Superior temporal gyrus (tissue), 1 donor: ENCODE results near the gene GRPEL2.

Source experiments
- DNase-seq: peaks from one replicate; pipeline ENCODE4 v3.0.0-alpha.2; 2016; ENCODE audit errors: extremely low spot score

GRPEL2 gene

DNA sequence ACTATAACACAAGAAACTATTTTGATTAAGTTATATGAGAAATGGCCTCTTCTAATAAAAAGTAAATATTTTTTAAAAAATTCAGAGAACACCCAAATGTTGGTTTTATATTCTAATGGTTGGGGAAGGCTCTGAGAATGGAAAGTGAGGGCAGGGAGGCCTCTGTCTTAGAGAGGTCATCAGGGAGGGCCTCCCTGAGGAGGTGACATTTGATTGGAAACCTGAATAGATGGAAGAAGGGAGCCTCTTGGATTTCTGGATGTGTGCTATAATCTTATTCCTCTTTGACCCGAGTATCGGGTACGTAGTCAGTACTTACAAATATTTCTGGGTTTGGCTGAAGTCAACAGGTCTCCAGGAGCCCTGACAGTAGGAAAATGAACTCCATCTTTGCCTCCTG is 26.1 kb upstream of the GRPEL2 start:
- no peak for DNase-seq

GRCh38 chr5:149320791-149321330 is 24.4 kb upstream of the GRPEL2 start:
- peak; percentile 33 for DNase-seq

GRCh38 chr5:149322518-149322917 is 22.8 kb upstream of the GRPEL2 start:
- DNase-seq: no peak

- no peak for DNase-seq
Measured at GRCh38 chr5:149323210-149323609, 22.1 kb upstream of the GRPEL2 start.

- DNase-seq: no peak
Measured at GRCh38 chr5:149323621-149324205, 21.6 kb upstream of the GRPEL2 start.

DNA sequence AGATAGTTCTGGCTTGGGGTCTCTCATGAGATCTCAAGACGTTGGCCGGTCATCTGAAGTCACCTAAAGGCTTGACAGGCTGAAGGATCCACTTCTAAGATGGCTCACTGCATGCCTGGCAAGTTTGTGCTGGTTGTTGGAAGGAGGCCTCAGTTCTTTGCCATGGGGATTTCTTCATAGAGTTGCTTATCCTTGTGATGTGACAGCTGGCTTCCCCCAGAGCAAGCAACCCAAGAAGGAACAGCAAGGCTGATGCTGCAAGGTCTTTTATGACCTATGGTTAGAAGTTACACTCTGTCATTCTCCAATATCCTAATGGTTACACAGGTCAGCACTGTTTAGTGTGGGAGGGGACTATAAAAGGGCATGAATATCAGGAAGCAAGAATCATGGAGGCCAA is 20.7 kb upstream of the GRPEL2 start:
- DNase-seq: no peak

- no peak for DNase-seq
Measured at GRCh38 chr5:149325166-149325735, 20.0 kb upstream of the GRPEL2 start.

DNA sequence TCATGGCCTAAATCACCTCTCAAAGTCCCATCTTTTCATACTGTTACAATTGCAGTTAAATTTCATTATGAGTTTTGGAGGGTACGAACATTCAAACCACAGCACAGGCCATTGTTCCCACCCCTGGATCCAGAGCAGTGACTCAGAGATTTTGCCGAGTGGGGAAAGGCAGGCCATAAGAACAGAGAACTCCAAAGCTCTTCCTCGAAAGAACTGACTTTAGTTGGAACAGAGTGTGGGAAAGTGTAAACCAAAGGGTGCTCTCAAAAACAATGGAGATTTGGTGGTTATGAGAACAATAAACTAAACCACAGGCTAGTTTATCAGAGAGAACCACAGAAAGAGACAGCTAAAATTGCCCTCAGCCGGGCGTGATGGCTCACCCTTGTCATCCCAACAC is 19.4 kb upstream of the GRPEL2 start:
- DNase-seq: no peak

DNA sequence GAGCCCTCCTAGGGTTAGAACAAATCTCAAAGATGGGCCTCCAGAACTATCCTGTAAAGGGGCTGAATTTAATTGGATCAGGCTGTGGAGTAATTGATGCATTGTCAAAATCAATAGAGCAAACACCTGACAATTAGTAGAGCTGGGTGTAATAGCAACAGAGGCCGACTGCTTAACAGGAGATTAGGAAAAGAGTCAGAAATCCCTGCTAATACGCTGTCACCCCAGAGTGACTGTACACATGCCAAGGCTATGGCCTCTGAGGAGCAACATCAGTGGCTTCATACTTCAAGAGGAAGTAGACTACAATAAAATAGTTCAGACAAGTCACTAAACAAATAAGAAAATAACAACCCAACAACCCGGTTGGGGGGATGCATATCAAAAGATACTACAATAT is 18.7 kb upstream of the GRPEL2 start:
- DNase-seq: no peak

GRCh38 chr5:149328177-149328576 is 17.1 kb upstream of the GRPEL2 start:
- DNase-seq: no peak

GRCh38 chr5:149333711-149334443 is 11.4 kb upstream of the GRPEL2 start:
- no peak for DNase-seq

DNA sequence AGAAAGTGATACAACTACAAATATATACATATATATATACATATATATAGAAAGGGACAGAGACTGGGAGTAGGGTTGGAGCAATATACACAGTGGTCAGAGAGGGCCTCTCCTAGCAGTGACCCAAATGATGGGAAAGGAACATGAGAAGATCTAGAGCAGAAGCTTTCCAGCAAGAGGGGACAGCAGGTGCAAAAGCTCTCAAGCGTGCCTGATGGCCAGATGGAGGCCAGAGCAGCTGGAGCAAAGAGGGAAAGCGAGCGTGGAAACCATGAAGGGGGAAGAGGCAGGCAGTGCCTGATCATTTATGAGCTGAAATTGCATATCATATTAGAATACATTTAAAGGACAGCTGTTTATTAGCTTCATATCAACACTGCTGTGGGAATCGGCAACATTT is 7.6 kb upstream of the GRPEL2 start:
- DNase-seq: no peak

DNA sequence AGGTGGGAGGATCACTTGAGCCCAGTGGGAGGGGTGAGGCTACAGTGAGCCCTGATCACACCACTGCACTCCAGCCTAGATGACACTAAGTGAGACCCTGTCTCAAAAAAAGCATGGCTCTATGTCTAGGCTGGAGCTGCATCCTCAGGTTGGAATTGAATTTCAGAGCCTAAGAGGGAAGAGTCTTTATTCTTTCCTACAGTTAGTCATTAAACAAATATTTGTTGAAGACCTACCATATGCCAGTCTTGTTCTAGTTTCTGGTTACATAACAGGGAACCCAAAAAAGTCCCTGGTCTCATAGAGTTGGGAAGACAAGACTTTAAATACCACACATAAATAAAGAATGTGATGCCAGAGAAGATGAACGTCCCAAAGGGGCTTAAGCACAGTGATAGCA is 6.9 kb upstream of the GRPEL2 start:
- DNase-seq: no peak

DNA sequence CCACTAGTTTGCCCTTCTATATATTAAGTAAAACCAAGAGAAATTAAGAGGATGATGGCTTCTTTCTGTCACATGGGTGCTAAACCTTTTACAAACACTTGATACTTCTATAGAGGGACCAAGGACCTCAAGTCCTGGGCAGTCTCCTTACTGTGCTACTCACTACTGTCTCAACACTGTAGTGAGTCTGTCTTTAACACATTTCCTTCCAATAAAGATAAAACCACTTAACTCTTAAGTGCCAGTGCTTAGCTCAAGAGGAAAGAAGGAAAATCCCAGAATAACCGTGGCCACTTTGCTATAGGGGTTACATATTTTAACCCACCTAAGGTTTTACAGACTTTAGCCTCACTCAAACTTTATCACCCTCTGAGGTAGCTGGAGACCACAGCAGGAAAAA is 4.4 kb upstream of the GRPEL2 start:
- DNase-seq: no peak

DNA sequence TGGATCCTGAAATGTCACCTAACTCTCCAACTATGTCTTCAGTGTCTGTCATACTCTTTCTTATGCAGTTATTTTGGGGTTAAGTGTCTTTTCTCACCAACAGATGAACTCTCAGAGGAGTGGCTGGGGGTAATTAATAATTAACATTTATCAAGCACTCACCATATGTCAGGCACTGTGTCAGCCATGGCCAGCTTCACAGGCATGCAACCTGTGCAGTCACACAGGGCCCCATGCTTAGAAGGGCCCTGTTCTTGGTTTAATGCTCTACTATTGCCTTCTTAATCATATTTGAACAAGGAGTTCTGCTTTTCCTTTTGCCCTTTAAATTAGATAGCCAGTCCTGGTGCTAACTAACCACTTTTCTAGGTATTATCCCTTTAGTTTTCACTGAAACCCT is 3.4 kb upstream of the GRPEL2 start:
- DNase-seq: no peak

DNA sequence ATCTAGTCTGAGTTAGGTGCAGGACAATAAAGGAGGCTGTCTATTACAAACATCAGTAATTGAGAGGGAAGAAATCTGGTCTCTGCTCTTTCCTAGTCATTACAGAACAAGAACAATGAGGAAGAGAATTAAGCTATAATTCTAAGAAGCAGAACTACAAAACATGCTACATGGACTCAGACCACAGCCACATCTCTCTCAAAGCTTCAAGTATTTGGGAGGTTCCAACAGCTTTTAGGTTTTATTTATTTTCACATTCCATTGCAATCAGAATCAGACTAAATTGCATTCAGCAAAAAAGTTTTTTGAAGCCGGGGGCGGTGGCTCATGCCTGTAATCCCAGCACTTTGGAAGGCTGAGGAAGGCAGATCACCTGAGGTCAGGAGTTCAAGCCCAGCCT is 1.1 kb upstream of the GRPEL2 start:
- DNase-seq: no peak

DNA sequence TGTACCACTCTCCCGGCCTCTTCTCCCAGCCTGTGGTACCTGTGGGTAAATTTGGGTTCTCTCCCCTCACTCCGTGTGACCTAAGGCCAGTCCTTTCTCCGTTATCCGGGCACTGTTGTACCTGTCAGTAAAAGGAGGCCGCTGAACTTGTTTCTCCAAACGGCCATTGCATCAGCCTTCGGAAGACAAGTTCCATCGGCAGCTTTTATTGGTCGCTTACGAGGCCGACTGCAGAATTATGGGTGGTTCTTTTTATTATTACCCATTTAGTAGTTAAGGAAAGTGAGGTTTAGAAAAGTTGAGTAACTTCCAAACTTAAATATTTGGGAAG is 558 bp downstream of the GRPEL2 start:
- no peak for DNase-seq

GRCh38 chr5:149348518-149348917 is 3.2 kb downstream of the GRPEL2 start:
- no peak for DNase-seq

GRCh38 chr5:149349382-149349781 is 4.1 kb downstream of the GRPEL2 start:
- no peak for DNase-seq

DNA sequence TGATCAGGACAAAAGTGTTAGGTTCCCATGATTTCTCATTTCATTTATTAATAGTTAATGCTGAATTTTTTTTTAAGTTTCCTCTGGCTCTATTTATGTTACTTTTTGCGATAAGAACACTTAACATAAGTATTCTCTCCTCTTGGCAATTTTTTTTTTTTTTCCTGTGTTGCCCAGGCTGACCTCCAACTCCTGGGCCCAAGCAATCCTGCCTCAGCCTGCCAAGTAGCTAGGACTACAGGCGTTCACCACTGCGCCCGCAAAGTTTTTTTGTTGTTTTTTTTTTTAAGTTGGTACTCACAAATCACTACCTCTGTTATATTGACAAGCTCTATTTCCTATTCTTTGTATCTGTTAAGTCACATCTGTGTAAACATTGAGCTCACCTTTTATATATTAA is 6.9 kb downstream of the GRPEL2 start:
- no peak for DNase-seq

- no peak for DNase-seq
Measured at GRCh38 chr5:149353911-149354310, 8.6 kb downstream of the GRPEL2 start.

DNA sequence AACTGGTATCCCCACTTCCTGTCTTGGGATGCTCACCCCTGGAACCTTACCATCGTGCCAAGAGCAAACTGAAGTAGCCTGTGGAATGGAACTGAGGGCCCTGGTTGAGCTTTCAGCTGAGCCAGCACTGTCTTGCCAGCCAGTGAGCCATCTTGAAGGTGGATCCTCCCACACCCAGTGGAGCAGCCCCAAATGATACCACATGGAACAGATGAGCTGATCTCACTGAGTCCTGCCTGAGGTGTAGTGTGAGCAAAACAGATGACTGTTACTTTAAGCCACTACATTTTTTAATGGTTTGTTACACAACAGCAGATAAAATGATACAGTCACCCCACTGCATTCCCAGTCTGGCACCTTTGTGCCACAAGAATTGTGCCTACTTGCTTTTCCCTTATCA is 10.4 kb downstream of the GRPEL2 start:
- no peak for DNase-seq

GRCh38 chr5:149356391-149356790 is 11.1 kb downstream of the GRPEL2 start:
- DNase-seq: no peak
